Fibroblast of lung (primary cell): ENCODE results near the gene ASPRV1.

Source experiments
- CTCF ChIP-seq, 2 donors: IDR thresholded peaks in 1 of 2; conservative IDR thresholded peaks in 1 of 2; 1 replicate in 1 of 2; 2 replicates in 1 of 2; pipeline ENCODE4 v1.5.1; 2011 to 2012; ENCODE audit warnings: low read length in 2 of 2, control low read depth in 1 of 2, inconsistent platforms in 1 of 2, low read depth in 1 of 2, mild to moderate bottlenecking in 1 of 2
- EZH2 ChIP-seq: IDR thresholded peaks from 2 replicates; pipeline ENCODE4 v1.5.1; 2012; ENCODE audit warnings: low read length, control low read depth, mild to moderate bottlenecking; ENCODE audit errors: missing control alignments

GRCh38 chr2:70003093-70003830 is 41.8 kb upstream of the ASPRV1 start:
- no peak for TF ChIP-seq CTCF (conservative IDR thresholded peaks at IDR 0.05 in 1 of 2, IDR thresholded peaks at IDR 0.05 in 1 of 2; ENCODE audit: low read depth in 1 of 2, low read length in 2 of 2)
- no peak for TF ChIP-seq EZH2
